ENCODE data around the gene MEST.
"Not testable (repeated sequence)": the region's sequence is repeated elsewhere in the genome, so short reads cannot be mapped to it uniquely, and the experiment has no call there.

Gene MEST

DNA sequence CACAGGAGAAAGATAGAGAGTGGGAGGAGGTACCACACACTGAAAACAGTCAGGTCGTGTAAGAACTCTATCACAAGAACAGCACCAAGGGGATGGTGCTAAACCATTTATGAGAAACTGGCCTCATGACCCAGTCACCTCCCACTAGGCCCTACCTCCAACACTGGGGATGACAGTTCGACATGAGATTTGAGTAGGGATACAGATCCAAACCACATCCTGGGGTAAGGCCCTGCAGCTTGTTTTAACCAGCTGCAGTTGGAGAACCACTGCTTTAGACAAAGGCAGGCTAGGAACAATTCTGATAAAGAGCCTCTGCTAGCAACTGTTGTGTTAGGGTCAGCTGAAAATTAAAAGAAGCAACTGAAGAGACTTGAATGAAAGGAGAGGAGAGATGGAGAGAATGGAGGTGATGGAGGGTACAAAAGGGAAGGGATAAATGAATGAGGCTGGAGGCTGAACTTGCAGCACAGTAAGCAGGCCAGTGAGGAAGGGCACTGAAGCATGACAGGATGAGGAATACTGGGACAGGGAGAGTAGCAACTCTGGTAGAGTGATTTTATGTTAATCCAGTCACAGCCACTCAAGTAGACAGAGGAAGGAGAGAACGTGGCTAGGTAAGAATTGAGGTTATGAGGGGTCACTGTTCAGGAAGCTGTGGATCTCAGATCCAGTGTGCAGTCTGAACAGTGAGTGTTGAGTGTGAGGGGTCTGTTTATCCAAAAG, 23.6 kb downstream of the MEST start:
- Histone ChIP-seq H3K4me3 (no peak overlapping the region), H3K36me3 (replicated peaks) (no peaks in the 10 kb centered on the region), H3K9me3 (no peaks in the 10 kb centered on the region), H3K4me1 (0 out of 2 replicates have a peak, but pooled peaks cover 3% of the 10 kb centered on the region), H3K27me3 (ENCODE audit: low read depth) (no peaks in the 10 kb centered on the region)
- in situ Hi-C loops (cut with MboI; ENCODE audit: low sequenced_read_pairs), result no loop called here
- DNase-seq (ENCODE audit: low spot score in 2 of 2), result no peak

DNA sequence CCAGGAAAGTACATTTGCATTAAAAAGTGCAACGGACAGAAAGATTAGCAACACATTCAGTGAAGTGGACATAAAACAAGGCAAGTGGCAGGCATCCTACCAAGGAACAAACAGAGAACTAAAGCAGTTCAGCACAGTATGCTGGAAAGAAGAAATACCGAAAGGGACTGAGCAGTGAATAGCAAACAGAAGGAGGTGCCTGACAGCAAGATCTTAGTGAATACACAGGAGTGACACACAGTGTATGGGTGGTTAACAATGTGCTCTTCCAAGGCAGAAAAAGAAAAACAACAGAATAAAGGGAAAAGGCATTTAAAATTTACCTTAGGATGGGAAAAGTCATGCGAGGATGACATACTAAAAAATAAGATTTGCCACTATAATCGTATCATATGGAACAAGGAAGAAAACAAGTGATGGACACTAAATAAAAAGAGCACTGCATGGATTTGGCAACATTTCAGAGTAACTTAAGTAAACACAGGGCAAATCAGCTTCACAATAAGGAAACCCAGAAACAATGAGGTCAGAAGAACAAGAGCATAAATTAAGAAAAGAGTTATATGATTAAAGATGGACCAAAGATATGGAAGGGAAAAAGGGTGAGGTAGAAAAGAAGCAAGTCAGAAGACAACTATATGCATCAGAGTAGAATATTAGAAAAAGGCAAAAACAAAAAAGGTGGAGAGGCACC, 29.5 kb downstream of the MEST start:
- H3K9me3 ChIP-seq, result no peaks in the 10 kb centered on the region
- no peak overlapping the region for H3K4me3 ChIP-seq
- DNase-seq (ENCODE audit: low spot score in 2 of 2), result no peak
- peaks cover 4% of the 10 kb centered on the region; the same call in 1 of the 2 replicates for H3K4me1 ChIP-seq
- no peaks in the 10 kb centered on the region for H3K36me3 ChIP-seq (replicated peaks)
- H3K27me3 ChIP-seq (ENCODE audit: low read depth), result no peaks in the 10 kb centered on the region
- in situ Hi-C loops (cut with MboI; ENCODE audit: low sequenced_read_pairs), result no loop called here

DNA sequence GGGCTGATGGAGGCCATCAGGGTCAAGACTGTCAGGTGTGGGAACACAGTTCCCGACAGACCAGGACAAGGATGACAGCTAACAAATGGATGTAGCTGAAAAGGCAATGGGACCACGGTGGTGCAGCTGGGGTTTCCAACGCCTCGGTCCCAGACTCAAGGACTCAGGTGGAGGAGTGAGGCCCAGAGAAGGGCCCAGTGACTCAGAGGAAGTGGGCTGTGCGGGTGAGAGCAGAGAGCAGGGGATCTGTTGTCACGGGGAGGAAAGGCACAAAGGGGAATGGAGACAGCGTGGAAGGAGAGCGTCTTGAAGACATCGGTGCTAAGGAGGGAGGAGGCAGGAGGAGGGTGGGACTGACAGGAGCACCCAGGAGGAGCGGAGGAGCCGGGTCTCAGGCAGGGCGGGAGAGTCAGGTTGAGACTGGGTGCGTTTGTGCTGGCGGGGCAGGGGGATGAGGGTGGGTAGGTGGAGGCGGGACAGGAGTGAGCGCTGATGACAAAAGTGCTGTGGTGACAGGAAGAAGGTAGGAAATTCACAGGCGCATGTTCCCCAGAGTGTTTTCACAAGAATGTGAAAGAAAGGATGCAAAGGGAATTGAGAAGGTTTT, 31.7 kb downstream of the MEST start:
- H3K9me3 ChIP-seq; H3K4me3 ChIP-seq; H3K4me1 ChIP-seq; H3K36me3 ChIP-seq (replicated peaks); DNase-seq (ENCODE audit: low spot score in 2 of 2); H3K27me3 ChIP-seq (ENCODE audit: low read depth); in situ Hi-C loops (cut with MboI; ENCODE audit: low sequenced_read_pairs): not testable (repeated sequence)

DNA sequence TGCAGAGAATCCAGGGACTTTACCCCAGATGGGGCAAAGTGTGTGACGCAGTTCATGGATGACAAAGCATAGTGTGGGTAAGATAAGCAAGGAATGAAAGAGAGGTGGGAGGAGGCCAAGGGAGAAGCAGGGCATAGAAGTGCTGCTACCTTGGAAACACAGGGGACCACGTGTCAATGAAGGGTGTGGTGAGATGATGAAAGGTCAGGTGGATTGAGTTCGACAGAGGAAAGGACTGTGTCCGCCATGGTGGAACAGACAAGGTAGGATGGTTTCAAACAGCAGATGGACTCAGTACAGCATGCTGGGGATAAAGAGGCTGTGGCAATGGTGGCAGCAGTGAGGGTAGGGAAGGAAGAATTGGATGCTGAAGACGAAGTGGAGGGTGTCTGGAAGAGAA, 32.7 kb downstream of the MEST start:
- in situ Hi-C loops (cut with MboI; ENCODE audit: low sequenced_read_pairs), result no loop called here
- Histone ChIP-seq H3K4me1 (peaks cover 4% of the 10 kb centered on the region; the same call in 1 of the 2 replicates), H3K27me3 (ENCODE audit: low read depth) (no peaks in the 10 kb centered on the region), H3K9me3 (no peaks in the 10 kb centered on the region), H3K4me3 (no peak overlapping the region), H3K36me3 (replicated peaks) (no peaks in the 10 kb centered on the region)
- DNase-seq (ENCODE audit: low spot score in 2 of 2), result no peak

DNA sequence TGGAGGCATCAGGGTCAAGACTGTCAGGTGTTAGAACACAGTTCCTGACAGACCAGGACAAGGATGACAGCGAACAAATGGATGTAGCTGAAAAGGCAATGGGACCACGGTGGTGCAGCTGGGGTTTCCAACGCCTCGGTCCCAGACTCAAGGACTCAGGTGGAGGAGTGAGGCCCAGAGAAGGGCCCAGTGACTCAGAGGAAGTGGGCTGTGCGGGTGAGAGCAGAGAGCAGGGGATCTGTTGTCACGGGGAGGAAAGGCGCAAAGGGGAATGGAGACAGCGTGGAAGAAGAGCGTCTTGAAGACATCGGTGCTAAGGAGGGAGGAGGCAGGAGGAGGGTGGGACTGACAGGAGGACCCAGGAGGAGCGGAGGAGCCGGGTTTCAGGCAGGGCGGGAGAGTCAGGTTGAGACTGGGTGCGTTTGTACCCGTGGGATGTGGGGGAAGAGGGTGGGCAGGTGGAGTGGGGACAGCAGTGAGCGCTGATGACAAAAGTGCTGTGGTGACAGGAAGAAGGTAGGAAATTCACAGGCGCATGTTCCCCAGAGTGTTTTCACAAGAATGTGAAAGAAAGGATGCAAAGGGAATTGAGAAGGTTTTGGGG, 36.0 kb downstream of the MEST start:
- H3K9me3 ChIP-seq; H3K36me3 ChIP-seq (replicated peaks); in situ Hi-C loops (cut with MboI; ENCODE audit: low sequenced_read_pairs); H3K4me1 ChIP-seq; H3K27me3 ChIP-seq (ENCODE audit: low read depth); DNase-seq (ENCODE audit: low spot score in 2 of 2); H3K4me3 ChIP-seq: not testable (repeated sequence)

DNA sequence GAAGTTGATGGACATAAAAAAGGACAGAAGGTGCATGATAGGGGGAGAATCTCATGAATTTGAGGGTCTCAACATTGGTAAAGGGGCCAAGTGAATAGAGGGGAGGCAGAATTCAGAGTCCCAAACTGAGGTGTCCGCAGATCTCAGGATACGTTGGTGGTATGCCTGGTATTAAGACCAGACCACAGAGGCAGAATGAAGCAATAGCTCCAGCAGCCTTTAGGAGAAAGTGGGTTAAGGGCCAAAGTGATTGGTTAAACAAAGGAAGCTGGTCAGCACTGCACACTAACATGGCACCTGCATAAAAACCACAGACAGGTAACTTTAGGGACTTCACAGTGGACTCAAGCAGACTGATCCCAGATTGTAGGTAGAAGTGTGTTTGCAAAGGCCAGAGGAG, 37.5 kb downstream of the MEST start:
- in situ Hi-C loops (cut with MboI; ENCODE audit: low sequenced_read_pairs), result no loop called here
- H3K4me1 ChIP-seq, result no peaks in the 10 kb centered on the region
- H3K36me3 ChIP-seq (replicated peaks), result no peaks in the 10 kb centered on the region
- H3K4me3 ChIP-seq, result no peak overlapping the region
- DNase-seq (ENCODE audit: low spot score in 2 of 2), result no peak
- no peaks in the 10 kb centered on the region for H3K27me3 ChIP-seq (ENCODE audit: low read depth)
- no peaks in the 10 kb centered on the region for H3K9me3 ChIP-seq

DNA sequence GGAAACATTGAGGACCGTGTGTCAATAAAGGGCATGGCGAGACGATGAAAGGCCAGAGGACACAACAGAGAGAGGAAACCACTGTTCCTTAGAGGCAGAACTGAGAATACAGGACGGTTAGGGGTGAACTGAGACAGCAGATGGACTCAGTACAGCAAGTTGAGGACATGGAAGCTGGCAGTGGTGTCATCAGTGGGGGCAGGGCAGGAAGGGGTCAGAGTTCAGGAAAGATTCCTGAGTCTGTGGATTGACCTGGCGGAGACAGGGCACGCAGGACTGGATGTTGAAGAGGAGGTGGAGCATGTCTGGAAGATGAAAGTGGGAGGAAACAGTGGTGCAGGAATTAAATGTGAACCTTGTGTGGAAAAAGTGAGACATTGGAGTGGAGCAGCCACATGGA, 46.0 kb downstream of the MEST start:
- H3K4me1 ChIP-seq; H3K4me3 ChIP-seq; H3K36me3 ChIP-seq (replicated peaks); DNase-seq (ENCODE audit: low spot score in 2 of 2); in situ Hi-C loops (cut with MboI; ENCODE audit: low sequenced_read_pairs); H3K9me3 ChIP-seq; H3K27me3 ChIP-seq (ENCODE audit: low read depth): not testable (repeated sequence)

- H3K27me3 ChIP-seq (ENCODE audit: low read depth); H3K4me1 ChIP-seq; H3K36me3 ChIP-seq (replicated peaks); H3K9me3 ChIP-seq; DNase-seq (ENCODE audit: low spot score in 2 of 2); in situ Hi-C loops (cut with MboI; ENCODE audit: low sequenced_read_pairs); H3K4me3 ChIP-seq: not testable (repeated sequence)
These were observed 49.4 kb downstream of the MEST start for GRCh38 chr7:130541287-130541686.

- H3K27me3 ChIP-seq (ENCODE audit: low read depth); H3K9me3 ChIP-seq; in situ Hi-C loops (cut with MboI; ENCODE audit: low sequenced_read_pairs); H3K4me1 ChIP-seq; H3K4me3 ChIP-seq; DNase-seq (ENCODE audit: low spot score in 2 of 2); H3K36me3 ChIP-seq (replicated peaks): not testable (repeated sequence)
These were observed 50.4 kb downstream of the MEST start for GRCh38 chr7:130542297-130542696.

GRCh38 chr7:130543487-130544010, 51.7 kb downstream of the MEST start:
- H3K27me3 ChIP-seq (ENCODE audit: low read depth), result no peaks in the 10 kb centered on the region
- no peaks in the 10 kb centered on the region for H3K9me3 ChIP-seq
- H3K4me1 ChIP-seq, result no peaks in the 10 kb centered on the region
- peak in 1 of 2 experiments; percentile 4 for DNase-seq (ENCODE audit: low spot score in 2 of 2)
- no peaks in the 10 kb centered on the region for H3K36me3 ChIP-seq (replicated peaks)
- in situ Hi-C loops (cut with MboI; ENCODE audit: low sequenced_read_pairs), result no loop called here
- no peak overlapping the region for H3K4me3 ChIP-seq

DNA sequence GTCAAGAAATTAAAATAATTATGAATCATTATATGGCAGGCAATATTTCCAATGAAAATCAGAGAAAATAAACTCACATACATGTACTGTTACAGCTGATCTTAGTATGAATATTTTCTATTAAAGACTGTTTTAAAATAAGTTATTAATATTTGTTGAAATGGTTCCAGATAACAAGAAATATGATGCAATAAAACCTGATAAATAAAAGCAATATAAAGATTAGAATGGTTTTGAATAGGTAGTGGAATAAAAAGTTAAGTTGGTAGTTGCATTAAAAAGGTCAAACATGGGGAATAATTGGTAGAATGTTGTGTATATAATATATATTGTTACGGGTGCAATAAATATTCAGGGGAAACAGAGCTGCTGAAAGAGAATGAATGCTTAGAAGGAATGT, 52.5 kb downstream of the MEST start:
- H3K9me3 ChIP-seq, result no peaks in the 10 kb centered on the region
- no peak for DNase-seq (ENCODE audit: low spot score in 2 of 2)
- in situ Hi-C loops (cut with MboI; ENCODE audit: low sequenced_read_pairs), result no loop called here
- H3K36me3 ChIP-seq (replicated peaks), result no peaks in the 10 kb centered on the region
- H3K4me1 ChIP-seq, result no peaks in the 10 kb centered on the region
- H3K4me3 ChIP-seq, result no peak overlapping the region
- no peaks in the 10 kb centered on the region for H3K27me3 ChIP-seq (ENCODE audit: low read depth)

- no peak for DNase-seq (ENCODE audit: low spot score in 2 of 2)
- in situ Hi-C loops (cut with MboI; ENCODE audit: low sequenced_read_pairs), result no loop called here
These were observed 61.6 kb downstream of the MEST start for GRCh38 chr7:130553398-130554029.

GRCh38 chr7:130554481-130554880, 62.6 kb downstream of the MEST start:
- Histone ChIP-seq H3K27me3 (ENCODE audit: low read depth) (no peaks in the 10 kb centered on the region), H3K4me3 (no peak overlapping the region), H3K9me3 (no peaks in the 10 kb centered on the region), H3K36me3 (replicated peaks) (no peaks in the 10 kb centered on the region), H3K4me1 (no peaks in the 10 kb centered on the region)
- DNase-seq (ENCODE audit: low spot score in 2 of 2), result no peak
- in situ Hi-C loops (cut with MboI; ENCODE audit: low sequenced_read_pairs), result no loop called here

More at GRCh38 chr7:130553398-130554029, 61.6 kb downstream of the MEST start:
- H3K4me1 ChIP-seq, result no peaks in the 10 kb centered on the region
- H3K36me3 ChIP-seq (replicated peaks), result no peaks in the 10 kb centered on the region
- no peaks in the 10 kb centered on the region for H3K27me3 ChIP-seq (ENCODE audit: low read depth)
- H3K4me3 ChIP-seq, result no peak overlapping the region
- H3K9me3 ChIP-seq, result no peaks in the 10 kb centered on the region
